ENCODE results near the gene TPRN. TPM values are rescaled to one million over a fixed set of nuclear protein-coding genes. Genes with fewer than 3 reads are reported as not detected.

Gene TPRN
- total RNA-seq, 1 donor from 2014 or later, result 3.4 TPM

GRCh38 chr9:137236936-137237421, 36.4 kb upstream of the TPRN start:
- Mint-ChIP-seq H3K27ac (no peak overlapping the region), H3K4me1 (peaks cover 13% of the 10 kb centered on the region), H3K36me3 (peaks cover 3% of the 10 kb centered on the region), H3K4me3 (no peak overlapping the region), H3K27me3 (ENCODE audit: insufficient read depth, low read depth) (peaks cover 2% of the 10 kb centered on the region), H3K9me3 (no peaks in the 10 kb centered on the region)
- H4K20me1 ChIP-seq (ENCODE audit: low read depth), result peaks cover 32% of the 10 kb centered on the region
- H3K36me3 ChIP-seq, result no peaks in the 10 kb centered on the region
- H3K9me3 ChIP-seq (ENCODE audit: low read depth), result no peaks in the 10 kb centered on the region
- no peak overlapping the region for H3K9ac ChIP-seq
- H3K79me2 ChIP-seq (ENCODE audit: low read depth), result peaks cover 21% of the 10 kb centered on the region
- TF ChIP-seq EZH2phosphoT487 (IDR thresholded peaks at IDR 0.05) (no peak), EZH2 (IDR thresholded peaks at IDR 0.05) (no peak), CTCF (IDR thresholded peaks at IDR 0.05) (no peak)
- H3F3A ChIP-seq (ENCODE audit: low read depth), result peaks cover 22% of the 10 kb centered on the region
- peak overlapping the region; percentile 67 for H3K4me2 ChIP-seq
- H2AFZ ChIP-seq (replicated peaks), result no peak overlapping the region
- peaks cover 8% of the 10 kb centered on the region for H3K4me1 ChIP-seq
- DNase-seq (ENCODE audit: low spot score), result peak; percentile 39
- H3K27ac ChIP-seq, result no peak overlapping the region
- peak overlapping the region; percentile 5 for H3K4me3 ChIP-seq
- no peaks in the 10 kb centered on the region for H3K27me3 ChIP-seq

GRCh38 chr9:137236238-137236935, 35.8 kb upstream of the TPRN start:
- peaks cover 18% of the 10 kb centered on the region for H3F3A ChIP-seq (ENCODE audit: low read depth)
- peaks cover 8% of the 10 kb centered on the region for H3K4me1 ChIP-seq
- DNase-seq (ENCODE audit: low spot score), result peak; percentile 93
- no peak overlapping the region for H3K27ac Mint-ChIP-seq
- H3K9me3 ChIP-seq (ENCODE audit: low read depth), result no peaks in the 10 kb centered on the region
- no peaks in the 10 kb centered on the region for H3K36me3 ChIP-seq
- no peaks in the 10 kb centered on the region for H3K9me3 Mint-ChIP-seq
- peaks cover 2% of the 10 kb centered on the region for H3K27me3 Mint-ChIP-seq (ENCODE audit: insufficient read depth, low read depth)
- peaks cover 13% of the 10 kb centered on the region for H3K4me1 Mint-ChIP-seq
- peak overlapping the region; percentile 67 for H3K4me2 ChIP-seq
- H3K4me3 ChIP-seq, result peak overlapping the region; percentile 5
- no peak overlapping the region for H2AFZ ChIP-seq (replicated peaks)
- TF ChIP-seq CTCF (IDR thresholded peaks at IDR 0.05), result peak; percentile 100
- TF ChIP-seq EZH2phosphoT487 (IDR thresholded peaks at IDR 0.05), result no peak
- H3K79me2 ChIP-seq (ENCODE audit: low read depth), result peaks cover 15% of the 10 kb centered on the region
- H3K27me3 ChIP-seq, result no peaks in the 10 kb centered on the region
- H4K20me1 ChIP-seq (ENCODE audit: low read depth), result peaks cover 27% of the 10 kb centered on the region
- H3K27ac ChIP-seq, result no peak overlapping the region
- H3K9ac ChIP-seq, result no peak overlapping the region
- H3K36me3 Mint-ChIP-seq, result peaks cover 3% of the 10 kb centered on the region
- H3K4me3 Mint-ChIP-seq, result no peak overlapping the region

- no peak overlapping the region for H3K27ac ChIP-seq
These were observed 35.1 kb upstream of the TPRN start for GRCh38 chr9:137235424-137236237.

More at GRCh38 chr9:137235424-137236237, 35.1 kb upstream of the TPRN start:
- peaks cover 18% of the 10 kb centered on the region for H3F3A ChIP-seq (ENCODE audit: low read depth)
- TF ChIP-seq EZH2phosphoT487 (IDR thresholded peaks at IDR 0.05) (no peak), CTCF (IDR thresholded peaks at IDR 0.05) (no peak), EZH2 (IDR thresholded peaks at IDR 0.05) (no peak)
- H3K27me3 Mint-ChIP-seq (ENCODE audit: insufficient read depth, low read depth), result peaks cover 2% of the 10 kb centered on the region
- no peaks in the 10 kb centered on the region for H3K36me3 ChIP-seq
- no peak overlapping the region for H3K27ac Mint-ChIP-seq
- H3K4me1 ChIP-seq, result peaks cover 8% of the 10 kb centered on the region
- no peaks in the 10 kb centered on the region for H3K27me3 ChIP-seq
- H4K20me1 ChIP-seq (ENCODE audit: low read depth), result peaks cover 27% of the 10 kb centered on the region
- H3K9ac ChIP-seq, result no peak overlapping the region
- H3K4me2 ChIP-seq, result peak overlapping the region; percentile 37
- no peak for DNase-seq (ENCODE audit: low spot score)
- peaks cover 9% of the 10 kb centered on the region for H3K4me1 Mint-ChIP-seq
- no peak overlapping the region for H3K4me3 ChIP-seq
- peaks cover 15% of the 10 kb centered on the region for H3K79me2 ChIP-seq (ENCODE audit: low read depth)
- no peak overlapping the region for H2AFZ ChIP-seq (replicated peaks)
- H3K9me3 ChIP-seq (ENCODE audit: low read depth), result no peaks in the 10 kb centered on the region
- no peaks in the 10 kb centered on the region for H3K9me3 Mint-ChIP-seq
- no peak overlapping the region for H3K4me3 Mint-ChIP-seq
- no peaks in the 10 kb centered on the region for H3K36me3 Mint-ChIP-seq

Data from neural progenitor cell (in vitro differentiated cells).